Measurements from ENCODE around the gene TRIP10.

DNA sequence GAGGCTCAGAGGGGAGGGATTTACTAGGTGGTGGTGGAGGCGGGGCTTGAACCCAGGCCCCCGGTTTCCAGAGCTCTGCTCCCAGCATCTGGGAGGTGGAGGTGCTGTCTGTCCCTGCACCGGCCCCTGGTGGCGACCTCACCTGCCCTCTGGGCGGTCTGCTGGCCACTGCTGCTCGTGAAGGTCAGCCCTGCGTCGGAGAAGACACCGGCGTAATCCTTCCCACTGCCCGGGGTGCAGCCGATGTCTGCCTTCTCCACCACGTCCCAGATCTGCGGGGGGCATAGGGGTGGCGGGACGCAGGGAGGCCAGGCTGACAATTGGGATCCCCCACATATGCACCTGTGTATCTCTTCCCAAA, 31.8 kb upstream of the TRIP10 start:
- TF ChIP-seq CTCF (IDR thresholded peaks at IDR 0.05): no peak
- TF ChIP-seq POLR2A (IDR thresholded peaks at IDR 0.05): no peak

All from ovary (tissue), 3 donors.